Measurements from ENCODE around the gene FRMD4B.

GRCh38 chr3:69241769-69242168 is 144.1 kb downstream of the FRMD4B start:
- TF ChIP-seq MAFK (IDR thresholded peaks at IDR 0.05; ENCODE audit: partially characterized antibody), result no peak
- TF ChIP-seq EP300 (IDR thresholded peaks at IDR 0.05), result no peak
- TF ChIP-seq, protein P1, sequence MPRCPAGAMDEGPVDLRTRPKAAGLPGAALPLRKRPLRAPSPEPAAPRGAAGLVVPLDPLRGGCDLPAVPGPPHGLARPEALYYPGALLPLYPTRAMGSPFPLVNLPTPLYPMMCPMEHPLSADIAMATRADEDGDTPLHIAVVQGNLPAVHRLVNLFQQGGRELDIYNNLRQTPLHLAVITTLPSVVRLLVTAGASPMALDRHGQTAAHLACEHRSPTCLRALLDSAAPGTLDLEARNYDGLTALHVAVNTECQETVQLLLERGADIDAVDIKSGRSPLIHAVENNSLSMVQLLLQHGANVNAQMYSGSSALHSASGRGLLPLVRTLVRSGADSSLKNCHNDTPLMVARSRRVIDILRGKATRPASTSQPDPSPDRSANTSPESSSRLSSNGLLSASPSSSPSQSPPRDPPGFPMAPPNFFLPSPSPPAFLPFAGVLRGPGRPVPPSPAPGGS (IDR thresholded peaks at IDR 0.05), result no peak
- TF ChIP-seq, protein P2, sequence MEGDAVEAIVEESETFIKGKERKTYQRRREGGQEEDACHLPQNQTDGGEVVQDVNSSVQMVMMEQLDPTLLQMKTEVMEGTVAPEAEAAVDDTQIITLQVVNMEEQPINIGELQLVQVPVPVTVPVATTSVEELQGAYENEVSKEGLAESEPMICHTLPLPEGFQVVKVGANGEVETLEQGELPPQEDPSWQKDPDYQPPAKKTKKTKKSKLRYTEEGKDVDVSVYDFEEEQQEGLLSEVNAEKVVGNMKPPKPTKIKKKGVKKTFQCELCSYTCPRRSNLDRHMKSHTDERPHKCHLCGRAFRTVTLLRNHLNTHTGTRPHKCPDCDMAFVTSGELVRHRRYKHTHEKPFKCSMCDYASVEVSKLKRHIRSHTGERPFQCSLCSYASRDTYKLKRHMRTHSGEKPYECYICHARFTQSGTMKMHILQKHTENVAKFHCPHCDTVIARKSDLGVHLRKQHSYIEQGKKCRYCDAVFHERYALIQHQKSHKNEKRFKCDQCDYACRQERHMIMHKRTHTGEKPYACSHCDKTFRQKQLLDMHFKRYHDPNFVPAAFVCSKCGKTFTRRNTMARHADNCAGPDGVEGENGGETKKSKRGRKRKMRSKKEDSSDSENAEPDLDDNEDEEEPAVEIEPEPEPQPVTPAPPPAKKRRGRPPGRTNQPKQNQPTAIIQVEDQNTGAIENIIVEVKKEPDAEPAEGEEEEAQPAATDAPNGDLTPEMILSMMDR (IDR thresholded peaks at IDR 0.05), result no peak

Data from A549 (cell line).